Measurements from ENCODE around the gene TMEM256. TPM values are rescaled to one million over a fixed set of nuclear protein-coding genes. Genes with fewer than 3 reads are reported as not detected.

The TMEM256 gene
- polyA plus RNA-seq, 1 donor from 2014 or later = 161 TPM

DNA sequence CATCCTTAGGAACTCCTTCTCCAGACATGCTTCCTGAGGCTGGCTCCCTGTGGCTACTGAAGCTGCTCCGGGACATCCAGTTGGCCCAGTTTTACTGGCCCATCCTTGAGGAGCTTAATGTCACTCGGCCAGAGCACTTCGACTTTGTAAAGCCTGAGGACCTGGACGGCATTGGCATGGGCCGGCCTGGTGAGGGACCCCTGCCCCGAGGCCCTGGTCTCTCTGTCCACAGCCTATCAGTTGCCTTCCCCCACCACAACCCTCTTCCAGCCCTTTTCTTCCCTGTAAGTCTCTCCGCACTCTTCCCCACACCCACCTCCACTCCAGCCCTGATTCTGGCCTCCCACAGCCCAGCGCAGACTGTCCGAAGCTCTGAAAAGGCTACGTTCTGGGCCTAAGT is 21.0 kb downstream of the TMEM256 start:
- no peak for TF ChIP-seq TAF1 (IDR thresholded peaks at IDR 0.05; ENCODE audit: low read depth)
- no peak for TF ChIP-seq EP300 (conservative IDR thresholded peaks at IDR 0.05; ENCODE audit: poor library complexity, severe bottlenecking)
- no peak for TF ChIP-seq POLR2AphosphoS5 (IDR thresholded peaks at IDR 0.05)
- TF ChIP-seq, protein P1, sequence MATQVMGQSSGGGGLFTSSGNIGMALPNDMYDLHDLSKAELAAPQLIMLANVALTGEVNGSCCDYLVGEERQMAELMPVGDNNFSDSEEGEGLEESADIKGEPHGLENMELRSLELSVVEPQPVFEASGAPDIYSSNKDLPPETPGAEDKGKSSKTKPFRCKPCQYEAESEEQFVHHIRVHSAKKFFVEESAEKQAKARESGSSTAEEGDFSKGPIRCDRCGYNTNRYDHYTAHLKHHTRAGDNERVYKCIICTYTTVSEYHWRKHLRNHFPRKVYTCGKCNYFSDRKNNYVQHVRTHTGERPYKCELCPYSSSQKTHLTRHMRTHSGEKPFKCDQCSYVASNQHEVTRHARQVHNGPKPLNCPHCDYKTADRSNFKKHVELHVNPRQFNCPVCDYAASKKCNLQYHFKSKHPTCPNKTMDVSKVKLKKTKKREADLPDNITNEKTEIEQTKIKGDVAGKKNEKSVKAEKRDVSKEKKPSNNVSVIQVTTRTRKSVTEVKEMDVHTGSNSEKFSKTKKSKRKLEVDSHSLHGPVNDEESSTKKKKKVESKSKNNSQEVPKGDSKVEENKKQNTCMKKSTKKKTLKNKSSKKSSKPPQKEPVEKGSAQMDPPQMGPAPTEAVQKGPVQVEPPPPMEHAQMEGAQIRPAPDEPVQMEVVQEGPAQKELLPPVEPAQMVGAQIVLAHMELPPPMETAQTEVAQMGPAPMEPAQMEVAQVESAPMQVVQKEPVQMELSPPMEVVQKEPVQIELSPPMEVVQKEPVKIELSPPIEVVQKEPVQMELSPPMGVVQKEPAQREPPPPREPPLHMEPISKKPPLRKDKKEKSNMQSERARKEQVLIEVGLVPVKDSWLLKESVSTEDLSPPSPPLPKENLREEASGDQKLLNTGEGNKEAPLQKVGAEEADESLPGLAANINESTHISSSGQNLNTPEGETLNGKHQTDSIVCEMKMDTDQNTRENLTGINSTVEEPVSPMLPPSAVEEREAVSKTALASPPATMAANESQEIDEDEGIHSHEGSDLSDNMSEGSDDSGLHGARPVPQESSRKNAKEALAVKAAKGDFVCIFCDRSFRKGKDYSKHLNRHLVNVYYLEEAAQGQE (IDR thresholded peaks at IDR 0.05; ENCODE audit: borderline replicate concordance) = no peak
- TF ChIP-seq MXI1 (conservative IDR thresholded peaks at IDR 0.05; ENCODE audit: poor library complexity, severe bottlenecking) = no peak
- no peak for TF ChIP-seq RAD21 (conservative IDR thresholded peaks at IDR 0.05)
- no peak for TF ChIP-seq CTCF (IDR thresholded peaks at IDR 0.05; ENCODE audit: poor library complexity, severe bottlenecking)
- no peak for TF ChIP-seq SMC3 (conservative IDR thresholded peaks at IDR 0.05; ENCODE audit: poor library complexity)
- no peak for TF ChIP-seq EZH2 (IDR thresholded peaks at IDR 0.05; ENCODE audit: borderline replicate concordance, insufficient read depth, low read length, poor library complexity, severe bottlenecking)
- Histone ChIP-seq H3K4me3 (ENCODE audit: low read length) (no peak overlapping the region), H3K27me3 (ENCODE audit: insufficient read depth, low read depth, low read length) (peaks cover 38% of the 10 kb centered on the region), H3K27ac (ENCODE audit: low read length) (no peak overlapping the region), H4K20me1 (ENCODE audit: insufficient read depth) (no peaks in the 10 kb centered on the region), H3K36me3 (ENCODE audit: insufficient read depth, low read length) (no peaks in the 10 kb centered on the region), H3K79me2 (replicated peaks; ENCODE audit: insufficient read depth, low read length) (no peaks in the 10 kb centered on the region), H3K9me2 (ENCODE audit: insufficient read depth, low read length) (no peaks in the 10 kb centered on the region), H3K4me2 (ENCODE audit: low read length) (no peak overlapping the region), H2AFZ (ENCODE audit: low read depth, low read length) (no peak overlapping the region), H3K9me3 (ENCODE audit: low read length) (peaks cover 9% of the 10 kb centered on the region), H3K9ac (ENCODE audit: low read length) (no peak overlapping the region), H3F3A (ENCODE audit: insufficient read depth, low read length, poor library complexity, severe bottlenecking) (no peaks in the 10 kb centered on the region)

DNA sequence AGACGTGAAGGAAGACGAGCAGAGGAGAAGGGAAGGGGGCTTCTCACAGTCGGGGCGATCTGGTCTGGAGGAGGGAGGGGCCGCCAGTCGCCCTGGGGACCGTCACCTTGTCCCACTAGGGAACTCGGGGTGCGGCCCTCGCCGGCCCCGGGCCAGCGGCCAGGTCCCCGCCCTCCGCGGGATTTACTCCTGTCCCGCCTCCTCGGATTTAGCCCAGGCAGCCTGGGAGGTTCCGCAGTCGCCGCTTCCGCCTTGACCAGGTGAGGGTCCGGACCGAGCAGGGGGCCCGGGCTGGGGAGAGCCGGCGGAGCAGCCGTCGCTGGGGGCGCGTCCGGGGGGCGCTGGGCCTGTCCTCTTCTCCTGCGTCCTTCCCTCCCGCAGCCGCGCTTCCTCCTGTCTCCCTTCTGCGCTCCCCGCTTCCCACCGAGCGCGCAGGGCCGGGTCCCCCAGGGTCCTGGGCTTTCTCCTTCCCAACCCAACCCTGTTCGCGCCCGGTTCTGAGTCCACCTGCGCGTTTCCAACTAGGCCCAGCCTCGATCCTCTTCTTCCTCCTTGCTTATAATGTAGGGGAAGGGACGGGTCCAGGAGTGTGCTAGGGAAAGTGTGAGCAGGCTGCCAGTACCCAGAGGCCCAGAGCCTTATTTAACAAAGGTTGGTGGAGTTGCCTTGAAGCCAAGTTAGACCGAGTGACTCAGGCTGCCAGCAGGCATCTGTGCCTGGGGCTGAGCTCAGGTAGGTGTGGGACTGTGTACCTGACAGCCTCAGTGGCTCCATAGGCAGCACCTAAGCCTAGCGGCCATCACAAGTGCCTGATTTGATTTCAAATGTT is 22.8 kb downstream of the TMEM256 start, which contains the start of gene TNK1:
TNK1 (plus strand) TSS at position 235 of the 829 bp plus-strand sequence. CDS start 1,838 bp downstream, outside the sequence.
- Histone ChIP-seq H3K9ac (ENCODE audit: low read length) (no peak within 1 kb of the TSS), H3K79me2 (replicated peaks; ENCODE audit: insufficient read depth, low read length) (no peaks in the 10 kb centered on the region), H3K9me3 (ENCODE audit: low read length) (peaks cover 9% of the 10 kb centered on the region), H3K4me3 (ENCODE audit: low read length) (peak within 1 kb of the TSS; percentile 42), H3F3A (ENCODE audit: insufficient read depth, low read length, poor library complexity, severe bottlenecking) (no peaks in the 10 kb centered on the region), H3K36me3 (ENCODE audit: insufficient read depth, low read length) (no peaks in the 10 kb centered on the region), H4K20me1 (ENCODE audit: insufficient read depth) (no peaks in the 10 kb centered on the region), H3K4me2 (ENCODE audit: low read length) (no peak within 1 kb of the TSS), H3K27me3 (ENCODE audit: insufficient read depth, low read depth, low read length) (peaks cover 38% of the 10 kb centered on the region), H3K9me2 (ENCODE audit: insufficient read depth, low read length) (no peaks in the 10 kb centered on the region), H2AFZ (ENCODE audit: low read depth, low read length) (no peak within 1 kb of the TSS), H3K27ac (ENCODE audit: low read length) (no peak within 1 kb of the TSS)
- TF ChIP-seq EP300 (conservative IDR thresholded peaks at IDR 0.05; ENCODE audit: poor library complexity, severe bottlenecking) = no peak
- no peak for TF ChIP-seq CTCF (IDR thresholded peaks at IDR 0.05; ENCODE audit: poor library complexity, severe bottlenecking)
- TF ChIP-seq POLR2AphosphoS5 (IDR thresholded peaks at IDR 0.05) = no peak
- no peak for TF ChIP-seq EZH2 (IDR thresholded peaks at IDR 0.05; ENCODE audit: borderline replicate concordance, insufficient read depth, low read length, poor library complexity, severe bottlenecking)
- no peak for TF ChIP-seq RAD21 (conservative IDR thresholded peaks at IDR 0.05)
- no peak for TF ChIP-seq TAF1 (IDR thresholded peaks at IDR 0.05; ENCODE audit: low read depth)
- TF ChIP-seq SMC3 (conservative IDR thresholded peaks at IDR 0.05; ENCODE audit: poor library complexity) = no peak
- TF ChIP-seq, protein P1 (IDR thresholded peaks at IDR 0.05; ENCODE audit: borderline replicate concordance) = no peak
- no peak for TF ChIP-seq MXI1 (conservative IDR thresholded peaks at IDR 0.05; ENCODE audit: poor library complexity, severe bottlenecking)
